Stimulated activated CD4-positive, alpha-beta T cell treated with anti-CD3 and anti-CD28 coated beads, Interleukin-2, amount 100 ng/mL, for 24 hours (primary cell): ENCODE measurements around the gene JOSD1.

Experiments used
- DNase-seq, 2 donors: peaks; one replicate each; pipeline ENCODE4 v3.0.0-alpha.2; 2020

JOSD1 gene

GRCh38 chr22:38700789-38701628 lies at the start of gene JOSD1:
Gene JOSD1 (minus strand): TSS chr22:38700943. CDS start chr22:38699987, 956 bp downstream.
- peak; percentile 97 to 99 for DNase-seq

- no peak for DNase-seq
These were observed 49.4 kb upstream of the JOSD1 start for GRCh38 chr22:38750104-38750503.

DNA sequence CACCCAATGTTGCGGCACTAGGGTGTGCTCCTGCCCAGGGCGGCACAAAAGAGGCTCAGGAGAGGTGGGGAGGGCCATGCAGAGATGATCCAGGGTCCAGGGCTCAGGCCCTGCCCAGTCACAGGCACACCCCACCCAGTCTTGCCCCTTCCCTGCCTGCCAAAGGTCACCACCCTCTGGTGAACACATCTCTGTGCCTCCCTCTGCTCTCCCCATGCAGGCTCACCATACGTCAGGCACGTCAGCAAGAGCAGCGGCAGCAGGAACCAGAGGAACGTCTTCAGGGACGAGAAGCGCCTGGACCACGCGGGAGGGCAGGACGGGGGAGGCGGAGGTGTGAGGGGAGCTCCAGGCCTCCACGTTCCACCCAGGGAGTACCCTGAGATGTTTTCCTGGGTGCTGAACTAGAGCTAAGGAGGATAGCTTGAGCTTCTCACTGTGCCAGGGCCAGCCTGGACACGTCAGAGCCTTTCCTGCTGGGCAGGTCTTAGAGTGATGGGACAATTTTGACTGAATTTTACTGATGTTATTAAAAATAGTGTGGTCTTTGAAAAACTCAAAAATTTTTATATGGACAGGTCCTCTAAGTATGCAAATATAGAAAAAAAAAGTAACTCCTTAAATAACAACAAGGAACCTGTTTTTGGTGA lies 47.9 kb upstream of the JOSD1 start:
- no peak for DNase-seq

DNA sequence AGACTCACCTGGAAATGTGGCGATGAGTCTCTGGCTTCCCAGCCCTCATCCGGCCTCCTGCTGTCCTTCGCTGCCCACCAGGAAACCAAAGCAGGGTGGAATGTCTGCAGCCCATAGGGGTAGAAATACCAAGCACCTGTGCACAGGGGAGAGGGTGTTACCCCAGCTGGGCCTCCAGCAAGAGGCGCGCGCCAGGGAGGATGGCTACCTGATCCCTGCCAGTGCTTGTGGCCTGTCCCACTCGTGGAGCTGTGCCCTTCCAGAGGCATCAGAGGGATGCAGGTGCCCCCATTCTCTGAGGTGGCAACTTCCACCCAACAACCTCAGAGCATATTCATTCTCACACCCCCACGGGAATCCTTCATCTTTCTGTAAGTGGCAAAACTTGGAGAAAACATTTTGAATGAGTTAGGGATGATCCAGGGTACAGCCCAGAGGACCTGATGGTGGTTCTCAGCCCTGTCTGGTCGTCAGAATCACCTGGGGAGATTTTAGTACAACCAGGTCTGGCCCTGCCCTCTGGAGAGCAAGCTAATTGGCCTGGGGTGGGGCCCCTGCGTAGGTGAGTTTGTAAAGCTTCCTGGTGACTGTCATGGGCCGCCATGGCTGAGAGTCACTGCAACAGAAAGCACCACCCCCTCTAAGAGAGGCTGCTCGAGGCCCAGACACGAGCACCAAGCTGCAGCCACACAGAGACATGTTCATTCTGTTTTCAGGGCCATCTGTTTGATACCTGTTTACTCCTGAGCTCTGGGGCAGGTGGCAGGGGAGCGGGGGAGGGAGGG lies 45.1 kb upstream of the JOSD1 start:
- no peak for DNase-seq

DNA sequence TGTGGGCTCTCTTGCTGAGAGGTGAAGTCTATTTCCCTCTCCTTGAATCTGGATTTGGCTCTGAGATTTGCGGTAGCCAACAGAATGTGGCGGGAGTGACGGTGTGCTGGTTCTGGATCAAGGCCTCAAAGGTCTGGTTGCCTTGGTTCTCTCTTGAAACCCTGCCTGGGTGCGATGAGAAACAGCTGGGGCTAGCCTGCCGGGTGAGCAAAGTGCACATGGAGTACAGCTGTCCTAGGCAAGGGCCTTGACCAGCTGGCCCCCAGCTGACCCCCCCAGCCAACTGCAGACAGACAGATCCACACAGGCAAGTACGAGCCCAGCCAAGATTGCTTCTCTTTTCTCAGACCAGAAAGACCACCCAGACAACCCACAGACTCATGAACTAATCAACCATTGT lies 44.2 kb upstream of the JOSD1 start:
- no peak for DNase-seq

DNA sequence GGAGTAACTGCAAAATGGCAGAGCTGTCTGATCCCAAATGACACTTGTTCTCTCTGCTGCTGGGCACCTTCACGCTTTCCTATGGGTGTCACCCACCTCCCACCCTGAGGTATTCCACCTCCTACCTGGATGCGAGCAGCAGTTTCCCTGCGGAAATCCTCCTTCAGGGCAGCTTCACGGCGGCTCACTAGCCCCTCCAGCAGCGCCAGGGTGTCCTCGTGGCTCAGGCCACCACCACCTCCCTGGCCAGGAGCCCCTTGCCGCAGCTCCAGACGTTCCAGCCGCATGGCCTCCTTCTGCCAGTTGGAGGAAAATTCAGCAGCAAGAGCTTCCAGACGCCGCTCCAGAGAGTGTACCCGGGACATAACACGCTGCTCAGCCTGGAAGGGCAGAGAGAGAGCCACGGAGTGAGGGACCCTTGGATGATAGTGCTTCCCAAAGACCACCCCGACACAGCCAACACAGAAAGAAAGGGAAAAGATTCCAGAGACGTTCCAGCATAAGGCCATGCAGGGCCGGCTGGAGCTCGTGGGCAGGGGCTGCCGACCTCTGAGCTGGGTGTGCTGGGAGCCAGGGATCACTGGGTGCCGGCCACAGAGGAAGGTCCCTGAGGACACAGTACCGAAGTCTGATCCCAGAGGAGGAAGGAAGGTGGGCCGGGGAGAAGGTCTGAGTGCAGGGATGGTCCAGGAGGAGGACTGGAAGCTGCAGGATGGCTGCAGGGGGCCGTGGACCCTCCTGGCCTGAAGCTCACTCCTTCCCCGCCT lies 41.6 kb upstream of the JOSD1 start:
- DNase-seq, result no peak

- DNase-seq, result no peak
These were observed 40.8 kb upstream of the JOSD1 start for GRCh38 chr22:38741576-38741975.

- DNase-seq, result no peak
These were observed 40.4 kb upstream of the JOSD1 start for GRCh38 chr22:38741166-38741565.

DNA sequence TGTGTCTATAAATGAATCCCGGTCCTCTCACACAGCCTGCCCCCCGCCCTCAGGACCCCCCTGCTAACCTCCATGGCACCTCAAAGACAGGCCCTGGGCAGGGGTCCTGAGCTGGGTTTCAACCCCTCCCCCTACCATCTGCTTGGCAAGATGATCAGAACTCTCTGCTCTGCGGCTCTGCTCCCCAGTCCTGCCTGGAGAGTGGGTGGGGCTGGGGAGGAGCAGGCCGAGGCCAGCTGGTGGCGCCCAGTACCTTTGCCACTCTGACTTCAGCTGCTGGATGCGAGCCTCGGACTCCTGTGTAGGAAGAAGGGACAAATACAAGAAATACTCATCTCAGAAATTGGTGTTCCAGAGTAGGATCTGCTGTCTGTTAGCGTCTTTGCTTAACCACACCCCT lies 40.0 kb upstream of the JOSD1 start:
- DNase-seq, result no peak

GRCh38 chr22:38740116-38740723 lies 39.5 kb upstream of the JOSD1 start:
- DNase-seq, result no peak

DNA sequence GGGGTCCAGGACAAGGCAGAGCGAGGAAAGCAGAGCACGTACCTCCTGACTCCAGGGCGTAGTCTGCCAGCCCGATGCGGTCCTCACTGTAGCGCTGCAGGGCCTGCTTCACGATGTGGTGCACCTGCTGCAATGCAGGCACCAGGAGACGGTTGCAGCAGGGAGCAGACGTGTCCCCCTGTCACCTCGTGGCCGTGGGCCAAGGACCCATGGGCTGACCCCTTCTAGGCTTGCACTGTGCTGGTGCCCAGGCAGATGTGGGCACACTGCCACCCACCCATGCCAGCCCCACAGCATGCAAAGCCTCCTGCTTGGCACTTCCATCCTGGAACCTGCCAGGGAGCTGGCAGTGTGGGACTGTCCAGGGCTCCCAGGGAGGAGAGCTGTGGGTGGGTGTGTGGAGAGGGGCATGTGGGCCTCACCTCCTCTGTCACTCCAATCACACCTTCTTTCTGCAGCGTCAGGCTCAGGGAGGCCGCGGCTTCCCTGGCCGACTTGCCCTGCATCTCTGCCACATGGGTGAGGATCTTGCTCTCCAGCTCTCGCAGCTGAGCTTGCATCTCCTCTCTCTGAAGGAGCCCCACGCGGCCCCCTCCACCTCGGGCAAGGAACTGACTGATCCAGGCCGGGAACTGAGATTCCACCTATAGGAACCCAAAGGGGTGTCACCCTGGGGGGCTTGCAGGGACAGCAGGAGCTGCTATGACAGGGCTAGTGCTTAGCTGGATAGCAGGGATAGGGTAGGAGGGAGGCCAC lies 38.7 kb upstream of the JOSD1 start:
- no peak for DNase-seq

DNA sequence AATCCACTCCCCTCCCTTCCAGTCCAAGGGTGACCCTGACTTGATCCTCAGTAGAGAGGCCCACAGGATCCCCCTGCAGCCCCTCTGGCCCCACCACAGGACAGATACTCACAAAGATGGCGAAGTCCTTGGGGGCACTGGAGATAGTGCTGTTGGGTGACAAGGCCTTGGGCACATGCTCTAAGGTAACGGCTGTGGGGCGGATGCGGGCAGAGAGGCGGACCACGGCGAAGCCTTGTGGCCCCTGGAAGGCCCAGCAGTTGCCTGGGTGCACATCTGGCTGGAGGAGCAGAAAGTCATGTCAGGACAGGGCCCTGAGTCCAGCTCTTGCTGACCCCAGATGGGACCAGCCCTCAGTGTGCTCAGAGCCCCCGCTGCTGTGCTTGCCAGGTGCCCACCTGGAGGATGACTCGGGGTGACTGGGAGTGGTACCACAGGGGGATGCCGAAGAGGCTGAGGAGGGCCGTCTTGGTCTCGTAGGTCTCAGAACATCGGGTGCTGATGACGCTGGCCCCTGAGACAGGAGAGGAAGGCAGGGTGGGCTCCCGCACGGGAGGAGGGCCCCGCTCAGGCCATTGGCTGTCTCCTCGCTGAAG lies 37.8 kb upstream of the JOSD1 start:
- DNase-seq, result no peak

DNA sequence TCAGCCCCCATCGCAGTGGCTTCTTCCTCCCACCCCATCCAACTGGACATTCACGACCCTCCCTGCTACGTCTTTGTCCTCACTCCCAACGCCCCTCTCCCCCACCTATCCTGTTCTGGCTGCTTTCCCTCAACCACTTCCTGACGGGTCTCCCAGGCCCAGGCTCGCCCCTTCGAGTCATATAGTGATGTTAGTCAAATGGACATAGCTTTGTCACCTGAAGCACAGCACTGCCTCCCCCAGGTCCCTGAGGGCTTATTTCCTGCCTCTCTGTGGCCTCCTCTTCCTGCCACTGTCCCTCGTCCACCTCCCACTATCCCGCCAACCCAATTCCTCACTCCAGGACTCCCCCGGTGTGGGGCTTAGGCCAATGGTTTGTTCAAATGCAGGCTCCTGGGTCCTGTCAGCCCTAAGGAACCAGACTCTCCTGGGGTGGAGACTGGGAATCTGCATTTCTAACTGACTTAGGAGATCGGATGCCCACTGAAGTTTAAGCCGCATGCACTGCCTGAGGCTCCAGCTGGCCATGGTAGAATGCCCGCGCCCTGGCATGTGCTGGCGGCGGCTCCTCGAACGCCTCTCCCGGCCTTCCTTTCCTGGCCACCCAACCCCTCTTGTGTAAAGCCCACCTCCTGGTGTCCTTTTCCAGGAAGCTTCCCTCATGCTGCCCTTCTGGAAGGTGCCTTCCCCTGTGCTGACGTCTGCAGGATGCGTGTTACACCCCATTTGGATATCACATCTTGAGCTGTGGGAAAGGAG lies 36.7 kb upstream of the JOSD1 start:
- DNase-seq, result no peak

GRCh38 chr22:38736257-38736570 lies 35.5 kb upstream of the JOSD1 start:
- no peak for DNase-seq

DNA sequence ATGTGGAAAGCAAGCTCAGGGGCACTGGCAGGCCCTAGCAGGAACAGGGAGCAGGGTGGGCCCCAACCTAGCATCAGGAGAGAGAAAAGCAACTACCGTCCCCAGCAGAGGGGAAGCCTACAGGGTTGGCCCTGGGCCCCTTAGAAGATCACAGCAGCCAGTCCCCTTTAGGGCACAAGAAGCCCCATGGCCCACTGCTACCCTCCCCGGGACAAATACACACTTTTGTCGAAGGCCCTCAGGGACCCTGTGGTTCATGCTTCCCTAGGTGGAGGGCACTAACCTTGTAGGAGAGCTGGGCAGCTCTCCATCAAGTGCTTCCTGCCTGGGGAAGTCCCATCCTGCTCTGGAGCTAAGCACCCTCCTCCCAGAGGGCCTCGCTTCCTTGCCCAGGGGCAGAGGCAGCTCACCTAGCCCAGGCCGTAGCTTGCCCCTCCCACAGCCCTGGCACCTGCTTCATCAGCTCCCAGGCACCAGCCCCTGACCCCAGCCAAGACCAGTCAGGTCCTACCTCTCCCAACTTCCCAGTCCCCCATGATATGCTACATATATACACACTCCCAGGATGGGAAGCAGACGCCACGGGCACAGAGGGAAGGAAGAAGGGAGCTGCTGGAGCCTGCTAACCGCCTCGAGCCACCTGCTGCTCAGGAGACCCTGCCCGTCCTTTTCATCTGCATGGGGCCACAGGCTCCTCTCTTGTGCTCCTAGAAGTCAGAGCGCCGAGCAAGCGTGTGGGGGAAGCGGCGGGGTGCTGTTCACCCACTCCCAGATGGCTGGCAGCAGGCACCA lies 34.9 kb upstream of the JOSD1 start:
- no peak for DNase-seq

DNA sequence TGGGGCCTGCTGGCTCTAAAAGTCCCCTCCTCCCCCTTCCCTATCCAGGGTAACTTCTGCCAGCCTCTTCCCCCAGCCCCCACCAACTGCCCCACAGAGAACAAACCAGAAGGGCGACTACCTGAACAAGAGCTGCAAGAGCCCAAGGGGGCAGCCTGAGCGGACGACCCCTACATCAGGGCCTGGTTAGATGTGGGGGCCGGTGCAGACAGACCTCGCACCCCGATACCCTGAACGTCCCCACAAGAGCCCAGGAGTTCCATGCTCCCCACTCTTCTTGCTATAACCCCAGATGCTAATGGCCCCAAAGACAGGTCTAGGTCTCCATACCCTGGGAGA lies 34.4 kb upstream of the JOSD1 start:
- DNase-seq, result no peak

GRCh38 chr22:38734421-38735100 lies 33.8 kb upstream of the JOSD1 start:
- DNase-seq, result no peak

GRCh38 chr22:38733724-38734381 lies 33.1 kb upstream of the JOSD1 start:
- DNase-seq, result no peak

GRCh38 chr22:38733329-38733723 lies 32.6 kb upstream of the JOSD1 start:
- peak; percentile 64 for DNase-seq
